ENCODE measurements around the gene PRKD1.

Gene PRKD1

GRCh38 chr14:29752221-29752923 lies 175.3 kb downstream of the PRKD1 start:
- TF ChIP-seq CSDC2 (CRISPR knock-in tag; IDR thresholded peaks at IDR 0.05) (no peak), BACH2 (CRISPR knock-in tag; IDR thresholded peaks at IDR 0.05; ENCODE audit: borderline replicate concordance) (no peak), GLIS3 (CRISPR knock-in tag; IDR thresholded peaks at IDR 0.05) (no peak), CSRNP3 (CRISPR knock-in tag; IDR thresholded peaks at IDR 0.05) (no peak), ZFP3 (CRISPR knock-in tag; IDR thresholded peaks at IDR 0.05) (no peak), ISL1 (CRISPR knock-in tag; IDR thresholded peaks at IDR 0.05) (no peak), PPARA (CRISPR knock-in tag; IDR thresholded peaks at IDR 0.05; ENCODE audit: borderline replicate concordance) (no peak), RARB (CRISPR knock-in tag; IDR thresholded peaks at IDR 0.05) (no peak), ARNTL (CRISPR knock-in tag; IDR thresholded peaks at IDR 0.05; ENCODE audit: borderline replicate concordance, low read depth) (no peak), PATZ1 (CRISPR knock-in tag; IDR thresholded peaks at IDR 0.05; ENCODE audit: borderline replicate concordance) (no peak), CREB5 (CRISPR knock-in tag; IDR thresholded peaks at IDR 0.05; ENCODE audit: low read depth) (no peak), OSR1 (CRISPR knock-in tag; IDR thresholded peaks at IDR 0.05) (no peak), ZFP30 (CRISPR knock-in tag; IDR thresholded peaks at IDR 0.05) (no peak), TSHZ2 (CRISPR knock-in tag; IDR thresholded peaks at IDR 0.05) (no peak), ZNF8 (CRISPR knock-in tag; IDR thresholded peaks at IDR 0.05) (no peak), ZC3H10 (CRISPR knock-in tag; IDR thresholded peaks at IDR 0.05) (no peak)
- ATAC-seq: no peak

GRCh38 chr14:29749829-29750228 lies 177.8 kb downstream of the PRKD1 start:
- TF ChIP-seq ARNTL (CRISPR knock-in tag; IDR thresholded peaks at IDR 0.05; ENCODE audit: borderline replicate concordance, low read depth) (no peak), CREB5 (CRISPR knock-in tag; IDR thresholded peaks at IDR 0.05; ENCODE audit: low read depth) (no peak)
- no peak for ATAC-seq

GRCh38 chr14:29749327-29749726 lies 178.3 kb downstream of the PRKD1 start:
- ATAC-seq: no peak
- TF ChIP-seq ZC3H10 (CRISPR knock-in tag; IDR thresholded peaks at IDR 0.05): no peak
- TF ChIP-seq PATZ1 (CRISPR knock-in tag; IDR thresholded peaks at IDR 0.05; ENCODE audit: borderline replicate concordance): no peak
- no peak for TF ChIP-seq BACH2 (CRISPR knock-in tag; IDR thresholded peaks at IDR 0.05; ENCODE audit: borderline replicate concordance)
- TF ChIP-seq CSDC2 (CRISPR knock-in tag; IDR thresholded peaks at IDR 0.05): no peak
- no peak for TF ChIP-seq TCF4 (CRISPR knock-in tag; IDR thresholded peaks at IDR 0.05; ENCODE audit: borderline replicate concordance)
- TF ChIP-seq SNAI2 (CRISPR knock-in tag; IDR thresholded peaks at IDR 0.05): no peak
- TF ChIP-seq TOX (CRISPR knock-in tag; IDR thresholded peaks at IDR 0.05; ENCODE audit: borderline replicate concordance): no peak
- no peak for TF ChIP-seq ARNTL (CRISPR knock-in tag; IDR thresholded peaks at IDR 0.05; ENCODE audit: borderline replicate concordance, low read depth)
- no peak for TF ChIP-seq ISL1 (CRISPR knock-in tag; IDR thresholded peaks at IDR 0.05)
- TF ChIP-seq ZNF565 (CRISPR knock-in tag; conservative IDR thresholded peaks at IDR 0.05; ENCODE audit: low read depth): no peak
- TF ChIP-seq ZFP30 (CRISPR knock-in tag; IDR thresholded peaks at IDR 0.05): no peak
- TF ChIP-seq ZNF8 (CRISPR knock-in tag; IDR thresholded peaks at IDR 0.05): no peak
- TF ChIP-seq PPARA (CRISPR knock-in tag; IDR thresholded peaks at IDR 0.05; ENCODE audit: borderline replicate concordance): no peak
- no peak for TF ChIP-seq POU6F1 (CRISPR knock-in tag; IDR thresholded peaks at IDR 0.05; ENCODE audit: borderline replicate concordance, low read depth)
- TF ChIP-seq RARB (CRISPR knock-in tag; IDR thresholded peaks at IDR 0.05): no peak

Data from SK-N-SH treated with all-trans-retinoic acid at 6 μM for 48 hours (cell line).